Panc1 (cell line): ENCODE results near the gene TMEM225.

Source experiments
- CTCF ChIP-seq: fragments of 450-650 bp; IDR thresholded peaks from 2 replicates; pipeline ENCODE4 v1.5.1; 2017; ENCODE audit warnings: mild to moderate bottlenecking
- POLR2AphosphoS5 ChIP-seq: IDR thresholded peaks from 2 replicates; pipeline ENCODE4 v1.6.1; 2012; ENCODE audit warnings: mild to moderate bottlenecking, low read depth, low read length, moderate library complexity
- REST ChIP-seq, 2 experiments: IDR thresholded peaks; 2 replicates each; pipeline ENCODE4 v1.6.1; 2011 to 2012; ENCODE audit warnings: low read depth in 2 of 2, control low read depth in 1 of 2, low read length in 1 of 2, mild to moderate bottlenecking in 1 of 2, moderate library complexity in 1 of 2; ENCODE audit not compliant: insufficient read depth in 1 of 2
- SIN3A ChIP-seq: IDR thresholded peaks from 2 replicates; pipeline ENCODE4 v1.6.1; 2012; ENCODE audit warnings: low read depth, mild to moderate bottlenecking, low read length, moderate library complexity, borderline replicate concordance; ENCODE audit not compliant: insufficient read depth
- TCF7L2 ChIP-seq: IDR thresholded peaks from 2 replicates; pipeline ENCODE4 v1.6.1; 2011; ENCODE audit warnings: mild to moderate bottlenecking, low read depth, low read length, inconsistent platforms

- TF ChIP-seq CTCF (no peak), POLR2AphosphoS5 (no peak), REST (IDR thresholded peaks at IDR 0.05; ENCODE audit: insufficient read depth in 1 of 2, low read depth in 2 of 2, low read length in 1 of 2) (no peak), SIN3A (no peak), TCF7L2 (no peak)
Measured at GRCh38 chr11:123892031-123892430, 6.6 kb upstream of the TMEM225 start.
